ENCODE results near the gene RTP4. TPM values are rescaled to one million over a fixed set of nuclear protein-coding genes. Genes with fewer than 3 reads are reported as not detected.

Gene RTP4
- total RNA-seq, 1 donor from 2014 or later: 3.9 TPM

DNA sequence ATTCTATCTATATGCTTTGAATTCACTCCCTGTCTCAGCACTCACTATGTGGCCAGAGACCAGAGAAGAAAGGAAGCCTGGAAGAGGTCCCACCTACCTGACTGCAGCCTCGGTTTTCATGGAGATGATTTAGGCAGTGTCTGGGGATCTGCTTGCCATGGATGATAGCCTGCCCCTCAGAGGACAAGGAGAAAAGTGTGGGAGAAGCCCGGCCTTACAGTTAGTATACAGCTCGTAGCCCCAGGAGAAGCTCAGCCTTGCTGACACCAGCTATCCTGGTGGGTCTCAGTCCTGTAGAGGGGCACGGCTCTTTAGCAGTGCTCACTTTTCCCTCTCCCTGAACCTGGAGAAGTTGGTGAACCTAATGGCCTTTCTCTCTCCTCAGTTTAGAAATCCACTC is 25.9 kb upstream of the RTP4 start:
- H3K9me3 Mint-ChIP-seq: no peaks in the 10 kb centered on the region
- no peak for DNase-seq (ENCODE audit: low spot score)
- intact Hi-C loops (cut with micrococcal nuclease): no loop called here
- H3K27ac Mint-ChIP-seq: no peak overlapping the region
- H3K36me3 Mint-ChIP-seq (ENCODE audit: low read depth): no peaks in the 10 kb centered on the region
- H3K27me3 Mint-ChIP-seq (ENCODE audit: low read depth): peaks cover 33% of the 10 kb centered on the region
- no peaks in the 10 kb centered on the region for H3K4me1 Mint-ChIP-seq (ENCODE audit: low read depth)
- no peak overlapping the region for H3K4me3 Mint-ChIP-seq (ENCODE audit: low read depth)

DNA sequence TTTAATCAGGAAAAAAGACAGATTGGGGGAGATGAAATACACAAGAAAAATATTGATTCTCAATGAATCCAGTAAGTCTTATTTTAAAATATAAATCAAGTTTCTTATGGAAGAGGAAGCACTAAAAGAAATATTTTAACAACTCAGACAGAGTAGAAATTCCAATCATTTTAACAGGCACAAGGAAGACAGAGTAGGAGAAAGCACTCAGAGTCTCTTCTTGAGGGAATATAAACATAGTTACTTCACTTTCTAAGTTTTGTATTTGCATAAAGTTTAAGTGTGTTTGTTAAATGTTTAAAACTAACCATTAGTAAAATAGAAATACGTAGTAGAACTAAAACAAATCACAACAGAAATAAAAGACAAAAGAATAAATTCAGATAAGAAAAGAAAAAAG is 24.5 kb upstream of the RTP4 start:
- H3K4me3 Mint-ChIP-seq (ENCODE audit: low read depth): no peak overlapping the region
- no peaks in the 10 kb centered on the region for H3K4me1 Mint-ChIP-seq (ENCODE audit: low read depth)
- H3K27me3 Mint-ChIP-seq (ENCODE audit: low read depth): peaks cover 32% of the 10 kb centered on the region
- intact Hi-C loops (cut with micrococcal nuclease): no loop called here
- no peak overlapping the region for H3K27ac Mint-ChIP-seq
- H3K9me3 Mint-ChIP-seq: no peaks in the 10 kb centered on the region
- no peaks in the 10 kb centered on the region for H3K36me3 Mint-ChIP-seq (ENCODE audit: low read depth)
- no peak for DNase-seq (ENCODE audit: low spot score)

- intact Hi-C loops (cut with micrococcal nuclease): no loop called here
- H3K4me1 Mint-ChIP-seq (ENCODE audit: low read depth): no peaks in the 10 kb centered on the region
- no peak overlapping the region for H3K27ac Mint-ChIP-seq
- H3K36me3 Mint-ChIP-seq (ENCODE audit: low read depth): no peaks in the 10 kb centered on the region
- H3K27me3 Mint-ChIP-seq (ENCODE audit: low read depth): peaks cover 21% of the 10 kb centered on the region
- H3K4me3 Mint-ChIP-seq (ENCODE audit: low read depth): no peak overlapping the region
- peaks cover 3% of the 10 kb centered on the region for H3K9me3 Mint-ChIP-seq
- DNase-seq (ENCODE audit: low spot score): no peak
Measured at GRCh38 chr3:187352581-187353575, 15.3 kb upstream of the RTP4 start.

DNA sequence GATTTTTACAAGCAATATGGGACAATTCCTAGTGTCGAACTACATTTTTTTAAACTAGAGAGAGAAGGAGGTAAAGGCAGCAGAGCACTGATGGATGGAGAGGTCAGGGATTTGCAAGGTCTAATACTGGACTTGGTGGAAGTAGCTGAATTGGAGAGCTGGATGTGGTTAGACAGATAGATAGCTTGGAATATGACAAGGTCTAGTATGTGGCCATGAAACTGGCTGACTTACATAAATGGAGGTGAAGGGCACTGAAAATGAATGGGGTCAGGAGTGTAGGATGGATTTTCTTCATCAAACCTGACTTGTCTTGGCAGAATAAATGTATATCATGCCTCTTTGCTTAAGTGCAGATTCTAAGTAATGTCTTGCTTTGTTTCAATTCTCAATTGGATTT is 10.1 kb upstream of the RTP4 start:
- intact Hi-C loops (cut with micrococcal nuclease): no loop called here
- Mint-ChIP-seq H3K27me3 (ENCODE audit: low read depth) (peaks cover 4% of the 10 kb centered on the region), H3K36me3 (ENCODE audit: low read depth) (no peaks in the 10 kb centered on the region), H3K27ac (no peak overlapping the region), H3K4me3 (ENCODE audit: low read depth) (no peak overlapping the region), H3K4me1 (ENCODE audit: low read depth) (peaks cover 9% of the 10 kb centered on the region), H3K9me3 (peaks cover 3% of the 10 kb centered on the region)
- DNase-seq (ENCODE audit: low spot score): no peak

GRCh38 chr3:187359798-187360486 is 8.2 kb upstream of the RTP4 start:
- Mint-ChIP-seq H3K36me3 (ENCODE audit: low read depth) (no peaks in the 10 kb centered on the region), H3K9me3 (no peaks in the 10 kb centered on the region), H3K4me3 (ENCODE audit: low read depth) (no peak overlapping the region), H3K27ac (no peak overlapping the region), H3K4me1 (ENCODE audit: low read depth) (peaks cover 12% of the 10 kb centered on the region), H3K27me3 (ENCODE audit: low read depth) (no peaks in the 10 kb centered on the region)
- DNase-seq (ENCODE audit: low spot score): no peak
- intact Hi-C loops (cut with micrococcal nuclease): loop anchor here (10.0 kb wide), 1 partner anchor 225 kb away; the partner anchor contains the start of gene RPL39L

DNA sequence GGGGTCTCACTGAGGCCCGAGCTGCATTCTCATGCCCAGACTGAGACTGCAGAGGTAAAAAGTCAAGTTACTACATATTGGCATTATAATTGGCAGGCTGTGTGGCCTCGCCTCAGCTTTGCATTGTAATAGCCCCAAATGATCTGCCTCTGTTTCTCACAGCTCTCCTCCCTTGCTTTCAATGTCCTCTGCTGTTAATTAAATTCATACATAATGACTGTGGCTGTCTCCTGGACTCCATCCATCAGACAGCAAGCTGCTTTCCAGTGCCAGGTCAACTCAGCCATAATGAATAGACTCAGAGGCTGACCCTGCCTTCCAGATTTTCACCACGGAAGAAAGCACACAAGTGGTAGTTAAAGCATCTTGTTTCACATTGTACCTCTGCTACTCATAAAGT is 7.6 kb upstream of the RTP4 start:
- Mint-ChIP-seq H3K27me3 (ENCODE audit: low read depth) (no peaks in the 10 kb centered on the region), H3K4me1 (ENCODE audit: low read depth) (peaks cover 12% of the 10 kb centered on the region), H3K4me3 (ENCODE audit: low read depth) (no peak overlapping the region), H3K9me3 (no peaks in the 10 kb centered on the region), H3K36me3 (ENCODE audit: low read depth) (no peaks in the 10 kb centered on the region), H3K27ac (no peak overlapping the region)
- intact Hi-C loops (cut with micrococcal nuclease): loop anchor here (10.0 kb wide), 1 partner anchor 226 kb away; the partner anchor contains the start of gene RPL39L
- DNase-seq (ENCODE audit: low spot score): no peak

DNA sequence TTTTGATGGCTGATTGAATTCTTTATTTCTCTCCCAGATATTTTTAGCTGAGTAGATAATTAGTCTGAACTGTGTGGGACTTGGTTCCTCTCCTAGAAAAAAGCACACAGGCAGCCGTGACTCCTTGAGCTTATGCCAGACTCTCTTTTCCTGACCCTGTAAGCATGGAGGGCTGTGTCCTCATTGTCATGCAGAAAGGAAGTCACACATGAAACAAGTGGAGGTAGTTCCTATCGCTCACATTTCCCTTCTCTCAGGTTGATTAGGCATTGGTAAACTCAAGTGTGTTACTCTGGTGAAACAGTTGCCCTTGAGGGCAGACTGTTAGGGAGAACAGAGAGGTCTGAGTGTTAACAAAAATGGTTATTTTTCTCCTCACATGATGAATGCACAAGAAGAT is 6.3 kb upstream of the RTP4 start:
- Mint-ChIP-seq H3K4me3 (ENCODE audit: low read depth) (no peak overlapping the region), H3K27ac (no peak overlapping the region), H3K4me1 (ENCODE audit: low read depth) (peaks cover 12% of the 10 kb centered on the region), H3K36me3 (ENCODE audit: low read depth) (no peaks in the 10 kb centered on the region), H3K9me3 (no peaks in the 10 kb centered on the region), H3K27me3 (ENCODE audit: low read depth) (no peaks in the 10 kb centered on the region)
- intact Hi-C loops (cut with micrococcal nuclease): loop anchor here (10.0 kb wide), 1 partner anchor 227 kb away; the partner anchor contains the start of gene RPL39L
- no peak for DNase-seq (ENCODE audit: low spot score)

GRCh38 chr3:187367561-187368103 is 553 bp upstream of the RTP4 start:
- no peaks in the 10 kb centered on the region for H3K9me3 Mint-ChIP-seq
- H3K4me3 Mint-ChIP-seq (ENCODE audit: low read depth): peak overlapping the region; percentile 93
- peaks cover 27% of the 10 kb centered on the region for H3K4me1 Mint-ChIP-seq (ENCODE audit: low read depth)
- DNase-seq (ENCODE audit: low spot score): no peak
- H3K27me3 Mint-ChIP-seq (ENCODE audit: low read depth): no peaks in the 10 kb centered on the region
- H3K36me3 Mint-ChIP-seq (ENCODE audit: low read depth): peaks cover 31% of the 10 kb centered on the region
- intact Hi-C loops (cut with micrococcal nuclease): loop anchor here (10.0 kb wide), 1 partner anchor 233 kb away; the partner anchor contains the start of gene RPL39L
- H3K27ac Mint-ChIP-seq: peak overlapping the region; percentile 96

DNA sequence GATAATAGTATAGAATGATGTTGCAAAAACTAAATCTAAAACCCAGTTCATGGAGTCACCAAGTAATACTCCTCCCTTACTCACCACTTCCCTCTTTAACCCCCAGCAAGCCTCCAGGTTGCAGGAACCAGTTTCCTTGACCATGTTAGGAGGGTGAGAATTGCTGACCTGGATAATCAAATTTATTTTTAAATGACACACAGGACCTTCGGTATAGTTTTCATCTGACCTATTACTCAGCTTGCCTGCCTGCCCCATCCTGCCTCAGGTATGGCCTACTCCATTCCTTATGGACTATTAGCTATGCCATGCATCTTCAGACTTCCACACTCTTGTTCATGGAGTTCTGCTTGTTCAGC is 883 bp downstream of the RTP4 start:
- no peaks in the 10 kb centered on the region for H3K27me3 Mint-ChIP-seq (ENCODE audit: low read depth)
- H3K27ac Mint-ChIP-seq: peak overlapping the region; percentile 96
- H3K4me1 Mint-ChIP-seq (ENCODE audit: low read depth): peaks cover 24% of the 10 kb centered on the region
- intact Hi-C loops (cut with micrococcal nuclease): loop anchor here (10.0 kb wide), 1 partner anchor 234 kb away; the partner anchor contains the start of gene RPL39L
- H3K36me3 Mint-ChIP-seq (ENCODE audit: low read depth): peaks cover 43% of the 10 kb centered on the region
- no peaks in the 10 kb centered on the region for H3K9me3 Mint-ChIP-seq
- no peak for DNase-seq (ENCODE audit: low spot score)
- H3K4me3 Mint-ChIP-seq (ENCODE audit: low read depth): peak overlapping the region; percentile 93

DNA sequence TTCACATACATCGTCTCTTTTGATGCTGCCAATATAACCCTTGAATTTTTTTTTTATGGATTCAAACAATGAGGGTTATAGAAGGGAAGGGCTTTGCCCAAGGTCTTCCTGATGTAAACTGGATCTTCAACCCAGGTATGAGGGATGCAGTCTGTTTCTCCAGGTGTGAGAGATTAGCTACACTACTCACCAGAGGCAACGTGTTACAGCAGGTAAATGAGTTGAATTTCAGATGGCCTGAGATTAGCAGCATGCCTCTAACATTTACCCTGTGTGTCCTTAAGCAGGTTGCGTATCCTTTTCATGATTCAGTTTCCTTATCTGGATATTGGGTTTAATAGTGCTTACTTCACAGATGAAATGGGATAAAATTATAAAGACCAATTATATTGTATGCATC is 1.9 kb downstream of the RTP4 start:
- Mint-ChIP-seq H3K36me3 (ENCODE audit: low read depth) (peaks cover 53% of the 10 kb centered on the region), H3K4me3 (ENCODE audit: low read depth) (peak overlapping the region; percentile 72), H3K27ac (no peak overlapping the region), H3K9me3 (peaks cover 8% of the 10 kb centered on the region), H3K27me3 (ENCODE audit: low read depth) (no peaks in the 10 kb centered on the region), H3K4me1 (ENCODE audit: low read depth) (peaks cover 24% of the 10 kb centered on the region)
- intact Hi-C loops (cut with micrococcal nuclease): no loop called here
- no peak for DNase-seq (ENCODE audit: low spot score)

GRCh38 chr3:187375581-187375980 is 7.4 kb downstream of the RTP4 start:
- Mint-ChIP-seq H3K36me3 (ENCODE audit: low read depth) (peaks cover 78% of the 10 kb centered on the region), H3K4me3 (ENCODE audit: low read depth) (no peak overlapping the region), H3K4me1 (ENCODE audit: low read depth) (peaks cover 11% of the 10 kb centered on the region), H3K9me3 (peaks cover 11% of the 10 kb centered on the region), H3K27ac (no peak overlapping the region), H3K27me3 (ENCODE audit: low read depth) (no peaks in the 10 kb centered on the region)
- no peak for DNase-seq (ENCODE audit: low spot score)
- intact Hi-C loops (cut with micrococcal nuclease): no loop called here

- Mint-ChIP-seq H3K27me3 (ENCODE audit: low read depth) (no peaks in the 10 kb centered on the region), H3K36me3 (ENCODE audit: low read depth) (peaks cover 55% of the 10 kb centered on the region), H3K9me3 (peaks cover 11% of the 10 kb centered on the region), H3K4me1 (ENCODE audit: low read depth) (peaks cover 11% of the 10 kb centered on the region), H3K4me3 (ENCODE audit: low read depth) (no peak overlapping the region), H3K27ac (no peak overlapping the region)
- DNase-seq (ENCODE audit: low spot score): no peak
- intact Hi-C loops (cut with micrococcal nuclease): no loop called here
Measured at GRCh38 chr3:187377842-187378241, 9.7 kb downstream of the RTP4 start.

Data from activated T-helper 2 cell treated with anti-CD3 and anti-CD28 coated beads, Interferon-gamma antibody, Interleukin-2, Interleukin-4, amounts not matched to agents 10 μg/mL and 5 μg/mL and 100 μg/mL, durations not matched to agents 14 hours and 24 hours and 36 hours (primary cell).